ENCODE data around the gene SFPQ. TPM values are rescaled to one million over a fixed set of nuclear protein-coding genes. Genes with fewer than 3 reads are reported as not detected.

SFPQ gene
- total RNA-seq, 3 donors from 2014 or later, result 249 to 314 (median 269) TPM

DNA sequence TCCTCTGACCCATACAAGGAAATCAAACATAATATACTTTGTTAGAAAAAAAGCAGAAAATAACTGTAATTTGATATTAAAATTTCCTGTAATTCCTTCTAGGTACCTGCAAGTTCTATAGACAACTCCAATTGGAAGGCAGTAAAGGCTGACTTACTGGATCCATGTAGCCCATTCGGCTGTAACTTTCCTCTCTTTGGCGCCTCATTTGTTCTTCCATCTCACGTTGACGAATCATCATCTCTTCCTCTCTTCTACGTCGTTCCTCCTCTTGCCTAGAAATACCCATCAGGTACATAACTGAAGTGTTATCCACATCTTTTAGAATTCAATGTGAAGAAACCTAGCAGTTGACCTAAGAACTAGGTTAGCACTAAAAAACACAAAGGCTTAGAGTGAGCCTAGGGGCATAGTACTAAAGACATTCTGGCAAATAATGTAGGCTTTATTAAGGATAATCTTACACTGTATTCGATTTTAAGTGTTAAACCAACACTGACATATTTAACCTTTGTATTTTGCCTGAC lies 5.1 kb downstream of the SFPQ start:
- no peak overlapping the region for H3K4me3 ChIP-seq
- no peak overlapping the region for H3K27ac ChIP-seq
- TF ChIP-seq, protein P1, sequence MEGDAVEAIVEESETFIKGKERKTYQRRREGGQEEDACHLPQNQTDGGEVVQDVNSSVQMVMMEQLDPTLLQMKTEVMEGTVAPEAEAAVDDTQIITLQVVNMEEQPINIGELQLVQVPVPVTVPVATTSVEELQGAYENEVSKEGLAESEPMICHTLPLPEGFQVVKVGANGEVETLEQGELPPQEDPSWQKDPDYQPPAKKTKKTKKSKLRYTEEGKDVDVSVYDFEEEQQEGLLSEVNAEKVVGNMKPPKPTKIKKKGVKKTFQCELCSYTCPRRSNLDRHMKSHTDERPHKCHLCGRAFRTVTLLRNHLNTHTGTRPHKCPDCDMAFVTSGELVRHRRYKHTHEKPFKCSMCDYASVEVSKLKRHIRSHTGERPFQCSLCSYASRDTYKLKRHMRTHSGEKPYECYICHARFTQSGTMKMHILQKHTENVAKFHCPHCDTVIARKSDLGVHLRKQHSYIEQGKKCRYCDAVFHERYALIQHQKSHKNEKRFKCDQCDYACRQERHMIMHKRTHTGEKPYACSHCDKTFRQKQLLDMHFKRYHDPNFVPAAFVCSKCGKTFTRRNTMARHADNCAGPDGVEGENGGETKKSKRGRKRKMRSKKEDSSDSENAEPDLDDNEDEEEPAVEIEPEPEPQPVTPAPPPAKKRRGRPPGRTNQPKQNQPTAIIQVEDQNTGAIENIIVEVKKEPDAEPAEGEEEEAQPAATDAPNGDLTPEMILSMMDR (IDR thresholded peaks at IDR 0.05), result no peak
- no peak for TF ChIP-seq POLR2A (IDR thresholded peaks at IDR 0.05)
- TF ChIP-seq POLR2AphosphoS5 (IDR thresholded peaks at IDR 0.05), result no peak
- peaks cover 18% of the 10 kb centered on the region for H3K36me3 ChIP-seq
- no peaks in the 10 kb centered on the region for H3K27me3 ChIP-seq
- peaks cover 0 to 26% of the 10 kb centered on the region in 2 donors for H3K4me1 ChIP-seq
- intact Hi-C loops (cut with DNase I; ENCODE audit: low total_unique reads), result no loop called here
- DNase-seq (ENCODE audit: low spot score in 2 of 2), result no peak
- no peaks in the 10 kb centered on the region for H3K9me3 ChIP-seq

DNA sequence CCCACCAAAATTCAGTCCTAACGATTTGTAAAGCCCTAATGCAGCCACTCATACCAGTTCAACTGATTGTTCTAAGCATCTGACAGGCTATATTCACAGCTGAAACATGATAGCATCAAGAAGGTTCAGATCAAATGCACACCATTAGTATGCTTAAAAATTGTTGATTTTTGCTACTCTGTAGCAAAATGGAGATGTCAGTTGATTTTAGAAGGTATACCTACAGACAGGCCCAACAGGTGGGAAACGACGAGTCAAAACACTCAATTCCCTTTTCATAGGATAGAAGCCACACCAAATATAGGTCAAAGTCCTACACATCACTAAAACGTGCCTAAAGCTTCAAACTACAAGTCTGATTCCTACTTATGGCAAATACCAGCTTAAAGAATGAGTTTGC lies 6.7 kb downstream of the SFPQ start:
- H3K36me3 ChIP-seq, result peaks cover 18% of the 10 kb centered on the region
- TF ChIP-seq, protein P1 (IDR thresholded peaks at IDR 0.05), result no peak

DNA sequence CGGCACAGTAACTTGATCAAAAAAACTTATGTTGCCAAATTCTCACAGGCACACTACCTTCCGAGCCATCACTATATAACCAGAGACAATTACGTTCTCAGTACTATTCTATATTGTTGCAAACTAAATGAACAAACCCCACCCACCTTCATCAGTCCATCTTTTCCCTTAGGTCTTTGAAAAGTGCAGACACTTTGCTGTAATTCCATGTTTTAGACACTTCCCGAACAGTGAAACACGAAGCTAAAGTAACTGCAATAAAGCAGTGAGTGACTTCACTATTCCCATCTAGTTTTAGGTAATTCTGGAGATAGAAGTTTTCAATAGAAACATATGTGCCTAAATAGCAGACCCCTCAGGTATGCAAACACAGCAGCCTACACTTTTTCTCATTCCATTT lies 7.7 kb downstream of the SFPQ start:
- peaks cover 0 to 20% of the 10 kb centered on the region in 2 donors for H3K4me1 ChIP-seq
- intact Hi-C loops (cut with DNase I; ENCODE audit: low total_unique reads), result no loop called here

More for the DNA sequence above, 6.7 kb downstream of the SFPQ start:
- H3K9me3 ChIP-seq, result no peaks in the 10 kb centered on the region
- peaks cover 0 to 26% of the 10 kb centered on the region in 2 donors for H3K4me1 ChIP-seq
- no peak for DNase-seq (ENCODE audit: low spot score in 2 of 2)
- no peak overlapping the region for H3K4me3 ChIP-seq
- no peaks in the 10 kb centered on the region for H3K27me3 ChIP-seq
- intact Hi-C loops (cut with DNase I; ENCODE audit: low total_unique reads), result no loop called here
- H3K27ac ChIP-seq, result no peak overlapping the region

DNA sequence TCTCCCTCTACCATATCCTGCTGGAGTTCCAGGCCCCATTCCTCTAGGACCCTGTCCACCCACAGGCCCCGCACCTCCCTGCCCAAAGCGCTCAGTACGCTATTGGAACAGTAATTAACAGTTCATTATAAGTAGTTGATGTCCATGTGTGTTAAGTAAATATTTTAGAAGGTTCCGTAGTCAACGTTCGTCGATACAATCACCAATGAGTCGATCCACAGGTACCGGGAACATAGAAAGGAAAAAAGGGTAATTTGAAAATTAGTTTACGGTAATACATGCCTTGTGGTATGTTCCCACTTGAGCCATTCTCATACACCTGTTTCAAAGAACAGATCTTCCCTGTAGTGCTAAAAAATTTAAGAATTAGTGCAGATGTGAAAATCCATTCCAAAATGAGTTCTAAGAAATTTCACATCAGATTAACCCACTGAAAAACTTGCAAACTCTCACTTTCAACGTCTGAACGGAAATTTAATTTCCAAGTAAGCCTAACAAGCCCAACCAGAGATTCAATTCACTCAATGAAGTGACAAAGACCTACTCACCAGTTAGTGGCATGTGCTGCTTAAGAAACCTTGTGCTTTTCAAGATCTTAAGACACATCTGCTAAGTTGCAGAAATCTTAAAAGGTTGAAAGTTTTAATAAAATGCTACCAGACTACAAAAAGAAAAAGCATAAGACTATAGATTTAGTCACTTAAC lies 8.3 kb downstream of the SFPQ start:
- H3K36me3 ChIP-seq, result peaks cover 18% of the 10 kb centered on the region
- H3K27ac ChIP-seq, result no peak overlapping the region
- no peak overlapping the region for H3K4me3 ChIP-seq
- H3K4me1 ChIP-seq, result peaks cover 0 to 14% of the 10 kb centered on the region in 2 donors
- DNase-seq (ENCODE audit: low spot score in 2 of 2), result no peak
- no peak for TF ChIP-seq POLR2A (IDR thresholded peaks at IDR 0.05)
- TF ChIP-seq, protein P1 (IDR thresholded peaks at IDR 0.05), result no peak
- TF ChIP-seq POLR2AphosphoS5 (IDR thresholded peaks at IDR 0.05), result no peak
- H3K9me3 ChIP-seq, result no peaks in the 10 kb centered on the region
- H3K27me3 ChIP-seq, result no peaks in the 10 kb centered on the region
- intact Hi-C loops (cut with DNase I; ENCODE audit: low total_unique reads), result no loop called here

More for the DNA sequence above, 7.7 kb downstream of the SFPQ start:
- no peak overlapping the region for H3K27ac ChIP-seq
- no peaks in the 10 kb centered on the region for H3K9me3 ChIP-seq
- H3K4me3 ChIP-seq, result no peak overlapping the region
- peaks cover 18% of the 10 kb centered on the region for H3K36me3 ChIP-seq
- TF ChIP-seq POLR2A (IDR thresholded peaks at IDR 0.05) (no peak), POLR2AphosphoS5 (IDR thresholded peaks at IDR 0.05) (no peak)
- TF ChIP-seq, protein P1 (IDR thresholded peaks at IDR 0.05), result no peak
- no peak for DNase-seq (ENCODE audit: low spot score in 2 of 2)
- H3K27me3 ChIP-seq, result no peaks in the 10 kb centered on the region

DNA sequence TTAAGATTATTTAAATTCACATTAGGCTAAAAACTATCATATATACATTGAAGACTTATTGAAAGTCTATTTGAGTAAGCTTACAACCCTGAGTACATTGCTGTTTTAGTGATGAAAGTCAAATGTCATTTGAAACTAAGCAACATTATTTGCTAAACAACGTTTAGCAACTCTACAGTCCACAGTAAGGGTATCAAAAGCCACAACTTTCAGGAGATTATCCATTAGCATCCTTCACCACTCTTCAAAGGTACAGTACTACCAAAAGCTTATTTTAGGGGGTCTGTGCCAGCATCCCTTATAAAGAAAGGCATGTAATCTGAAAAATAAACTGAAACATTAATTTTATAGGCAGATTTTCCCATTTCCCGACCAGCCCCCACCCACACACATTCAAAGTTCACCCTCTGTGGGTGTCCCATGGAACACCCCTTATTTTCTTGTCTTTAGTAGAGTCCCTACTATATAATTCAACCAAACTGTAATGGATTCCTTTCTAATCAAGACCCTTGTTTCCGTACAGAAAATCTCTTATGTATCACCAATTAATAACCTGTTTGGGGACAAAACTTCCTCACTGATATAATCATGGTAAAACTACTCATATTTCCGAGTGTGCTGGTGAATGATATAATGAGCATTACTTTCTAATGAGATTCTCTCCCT lies 11.0 kb downstream of the SFPQ start:
- no peak for DNase-seq (ENCODE audit: low spot score in 2 of 2)
- Histone ChIP-seq H3K4me3 (no peak overlapping the region), H3K4me1 (peaks cover 0 to 8% of the 10 kb centered on the region in 2 donors), H3K27ac (no peak overlapping the region), H3K36me3 (peaks cover 21% of the 10 kb centered on the region), H3K27me3 (no peaks in the 10 kb centered on the region), H3K9me3 (no peaks in the 10 kb centered on the region)
- no peak for TF ChIP-seq POLR2A (IDR thresholded peaks at IDR 0.05)
- no peak for TF ChIP-seq POLR2AphosphoS5 (IDR thresholded peaks at IDR 0.05)
- TF ChIP-seq, protein P1 (IDR thresholded peaks at IDR 0.05), result no peak
- intact Hi-C loops (cut with DNase I; ENCODE audit: low total_unique reads), result no loop called here
